NB4 (cell line): ENCODE measurements around the gene FNTB.

ENCODE experiments used
- DNase-seq: peaks from one replicate; pipeline ENCODE4 v3.0.0; 2010; ENCODE audit warnings: low read depth
- H3K4me3 ChIP-seq: one replicate; pipeline ENCODE4 v1.5.1; 2011; ENCODE audit warnings: mild to moderate bottlenecking, low read depth, low read length, moderate library complexity
- CTCF ChIP-seq: IDR thresholded peaks from one replicate; pipeline ENCODE4 v1.5.1; 2012; ENCODE audit warnings: low read depth, low read length
- MAX ChIP-seq: IDR thresholded peaks from 2 replicates; pipeline ENCODE4 v1.6.1; 2011; ENCODE audit warnings: low read depth, low read length
- MYC ChIP-seq: IDR thresholded peaks from 2 replicates; pipeline ENCODE4 v1.6.1; 2011; ENCODE audit warnings: low read depth, low read length
- POLR2A ChIP-seq: IDR thresholded peaks from 2 replicates; pipeline ENCODE4 v1.6.1; 2011; ENCODE audit warnings: mild to moderate bottlenecking; ENCODE audit not compliant: insufficient read length; ENCODE audit errors: extremely low read depth

Gene FNTB

GRCh38 chr14:65070471-65070976 is 83.8 kb downstream of the FNTB start:
- H3K4me3 ChIP-seq = no peak overlapping the region
- DNase-seq = no peak
- TF ChIP-seq POLR2A (no peak), CTCF (no peak), MYC (no peak), MAX (no peak)

- TF ChIP-seq MYC = no peak
- no peak for TF ChIP-seq MAX
- TF ChIP-seq POLR2A = no peak
- TF ChIP-seq CTCF = no peak
- DNase-seq = no peak
- no peak overlapping the region for H3K4me3 ChIP-seq
Measured at GRCh38 chr14:65071544-65071943, 84.8 kb downstream of the FNTB start.

GRCh38 chr14:65072256-65072655 is 85.6 kb downstream of the FNTB start:
- H3K4me3 ChIP-seq = no peak overlapping the region
- DNase-seq = peak; percentile 90
- TF ChIP-seq MYC (peak; percentile 19; the same call in 1 of the 2 replicates), POLR2A (no peak)

- TF ChIP-seq CTCF (no peak), POLR2A (no peak), MAX (no peak), MYC (no peak)
- no peak for DNase-seq
- no peak overlapping the region for H3K4me3 ChIP-seq
Measured at GRCh38 chr14:65072937-65073336, 86.2 kb downstream of the FNTB start.

GRCh38 chr14:65073605-65074201 is 87.0 kb downstream of the FNTB start:
- H3K4me3 ChIP-seq = no peak overlapping the region
- no peak for DNase-seq
- no peak for TF ChIP-seq CTCF
- TF ChIP-seq POLR2A = no peak
- no peak for TF ChIP-seq MAX
- TF ChIP-seq MYC = no peak

- TF ChIP-seq POLR2A (no peak), MAX (no peak), CTCF (no peak), MYC (no peak)
- peak; percentile 80 for DNase-seq
- no peak overlapping the region for H3K4me3 ChIP-seq
Measured at GRCh38 chr14:65074449-65075150, 87.9 kb downstream of the FNTB start.
